B cell (primary cell): ENCODE data around the gene PFDN2. TPM values are rescaled to one million over a fixed set of nuclear protein-coding genes. Genes with fewer than 3 reads are reported as not detected.
A peak's percentile ranks its signal among the peaks of the same experiment; 100 is the strongest.

ENCODE experiments used
- ATAC-seq: fragments of 200-7000 bp; cut with Tn5 transposase; one replicate; pipeline ENCODE4 v1.10.0; 2021; ENCODE audit warnings: low read depth, mild to moderate bottlenecking, moderate number of reproducible peaks, moderate library complexity
- CTCF ChIA-PET: fragments of 350-600 bp; sonication (Branson Sonifier 250); formaldehyde crosslinking; loops from one replicate; lab custom pipeline; 2021; ENCODE audit warnings: antibody characterized with exemption, inconsistent platforms; lab: Charles Lee
- POLR2A ChIA-PET: fragments of 350-600 bp; sonication (Branson Sonifier 250); formaldehyde crosslinking; loops from one replicate; lab custom pipeline; 2021; ENCODE audit warnings: antibody characterized with exemption; lab: Charles Lee
- DNase-seq: peaks from one replicate; pipeline ENCODE4 v3.0.0; 2013
- H2AFZ ChIP-seq: 2 replicates; pipeline ENCODE4 v1.6.1; 2012; ENCODE audit warnings: mild to moderate bottlenecking, low read depth, low read length; ENCODE audit not compliant: insufficient read depth, poor library complexity, severe bottlenecking
- H3K27ac ChIP-seq, 2 donors: 1 replicate in 1 of 2; 2 replicates in 1 of 2; pipeline ENCODE4 v1.5.1; 2012 to 2013; ENCODE audit warnings: low read length in 2 of 2, mild to moderate bottlenecking in 2 of 2, moderate library complexity in 1 of 2
- H3K27me3 ChIP-seq, 4 experiments: fragments of 200-600 bp in 1 of 4; sonication (generic) in 1 of 4; replicated peaks in 1 of 4; 1 replicate in 2 of 4; 2 replicates in 2 of 4; pipeline versions ENCODE4 v1.6.1 to v1.7.0; 2013 to 2016; ENCODE audit warnings: low read length in 3 of 4, mild to moderate bottlenecking in 2 of 4, mixed read lengths in 1 of 4, moderate library complexity in 1 of 4; ENCODE audit not compliant: insufficient read depth in 4 of 4, control insufficient read depth in 3 of 4; ENCODE audit errors: control extremely low read depth in 1 of 4
- H3K36me3 ChIP-seq, 2 experiments: replicated peaks in 1 of 2; 1 replicate in 1 of 2; 2 replicates in 1 of 2; pipeline versions ENCODE4 v1.6.1 to v1.7.1; 2013; ENCODE audit warnings: low read length in 1 of 2; ENCODE audit not compliant: insufficient read depth in 2 of 2, control insufficient read depth in 1 of 2; ENCODE audit errors: control extremely low read depth in 1 of 2, extremely low read depth in 1 of 2
- H3K4me1 ChIP-seq, 2 donors: fragments of 200-600 bp in 1 of 2; sonication (generic) in 1 of 2; 1 replicate in 1 of 2; 2 replicates in 1 of 2; pipeline versions ENCODE4 v1.5.1 to v1.6.1; 2013 to 2017; ENCODE audit warnings: low read length in 2 of 2; ENCODE audit not compliant: control insufficient read depth in 2 of 2, insufficient read depth in 2 of 2
- H3K4me2 ChIP-seq: replicated peaks from 2 replicates; pipeline ENCODE3; 2012; ENCODE audit warnings: mild to moderate bottlenecking, low read depth, low read length; ENCODE audit not compliant: poor library complexity, severe bottlenecking
- H3K4me3 ChIP-seq, 5 experiments: fragments of 200-600 bp in 1 of 5; sonication (generic) in 1 of 5; 1 replicate in 3 of 5; 2 replicates in 2 of 5; pipeline versions ENCODE4 v1.5.1 to v1.7.0; 2011 to 2016; ENCODE audit warnings: low read length in 4 of 5, mild to moderate bottlenecking in 4 of 5, low read depth in 2 of 5, control low read depth in 1 of 5, moderate library complexity in 1 of 5; ENCODE audit not compliant: insufficient read depth in 1 of 5; ENCODE audit errors: control extremely low read depth in 1 of 5, extremely low read depth in 1 of 5
- H3K79me2 ChIP-seq: fragments of 200-600 bp; sonication (generic); one replicate; pipeline ENCODE4 v1.6.0; 2016; ENCODE audit warnings: low read length; ENCODE audit not compliant: control insufficient read depth, insufficient read depth
- H3K9ac ChIP-seq: fragments of 200-600 bp; sonication (generic); 2 replicates; pipeline ENCODE4 v1.6.1; 2017; ENCODE audit warnings: mild to moderate bottlenecking, low read length, moderate library complexity
- H3K9me3 ChIP-seq, 3 donors: one replicate each; pipeline versions ENCODE4 v1.6.1 to v1.7.1; 2013; ENCODE audit warnings: low read length in 2 of 3; ENCODE audit not compliant: control insufficient read depth in 2 of 3, insufficient read depth in 1 of 3; ENCODE audit errors: control extremely low read depth in 1 of 3
- H4K20me1 ChIP-seq: 2 replicates; pipeline ENCODE4 v1.6.0; 2012; ENCODE audit warnings: mild to moderate bottlenecking, low read length; ENCODE audit not compliant: insufficient read depth, control insufficient read depth, poor library complexity, severe bottlenecking
- H3K27ac Mint-ChIP-seq: one replicate; pipeline ENCODE4 v1.8.0; 2021; ENCODE audit warnings: mixed read lengths
- H3K27me3 Mint-ChIP-seq: one replicate; pipeline ENCODE4 v1.8.0; 2021; ENCODE audit warnings: mixed read lengths
- H3K4me1 Mint-ChIP-seq: one replicate; pipeline ENCODE4 v1.8.0; 2021; ENCODE audit warnings: mixed read lengths
- H3K4me3 Mint-ChIP-seq: one replicate; pipeline ENCODE4 v1.8.0; 2021; ENCODE audit warnings: mixed read lengths
- H3K9me3 Mint-ChIP-seq: one replicate; pipeline ENCODE4 v1.8.0; 2022; ENCODE audit warnings: mixed read lengths; ENCODE audit not compliant: insufficient read depth
- EZH2 ChIP-seq: IDR thresholded peaks from 2 replicates; pipeline ENCODE4 v1.6.1; 2012; ENCODE audit warnings: borderline replicate concordance, low read depth, mild to moderate bottlenecking, moderate library complexity, low read length; ENCODE audit not compliant: insufficient read depth, poor library complexity, severe bottlenecking
- WGBS: methylation state at CpG from one replicate; pipeline ENCODE4 v1.1.5; 2013; ENCODE audit warnings: missing lambda C conversion rate; ENCODE audit not compliant: insufficient coverage; 5-methylcytosine and 5-hydroxymethylcytosine counted together
- intact Hi-C: fragments of 100-400 bp; cut with micrococcal nuclease; formaldehyde crosslinking; loops from one replicate; pipeline ENCODE4 v1.10.0; 2022
- polyA plus RNA-seq: library from polyadenylated mRNA; depleted of rRNA; stranded (reverse); fragments of >200 nt; gene quantifications from 2 replicates; pipeline ENCODE4 v1.2.3, GENCODE V29; 2012
- total RNA-seq, 2 donors: library from RNA; stranded (reverse); fragments of 120-200 nt in 1 of 2; gene quantifications; 1 replicate in 1 of 2; 2 replicates in 1 of 2; pipeline versions ENCODE4 v1.2.3 to v1.2.4, GENCODE V29; 2013 to 2022
- TF ChIP-seq, protein P1 (sequence below): fragments of 200-600 bp; IDR thresholded peaks from one replicate; pipeline ENCODE4 v1.8.0; 2022; ENCODE audit warnings: antibody characterized with exemption, mild to moderate bottlenecking

Gene PFDN2
- total and polyA plus RNA-seq, 2 donors (not counting 1 experiment from before 2014, with no cell fraction given): 29.9 to 43.2 TPM

DNA sequence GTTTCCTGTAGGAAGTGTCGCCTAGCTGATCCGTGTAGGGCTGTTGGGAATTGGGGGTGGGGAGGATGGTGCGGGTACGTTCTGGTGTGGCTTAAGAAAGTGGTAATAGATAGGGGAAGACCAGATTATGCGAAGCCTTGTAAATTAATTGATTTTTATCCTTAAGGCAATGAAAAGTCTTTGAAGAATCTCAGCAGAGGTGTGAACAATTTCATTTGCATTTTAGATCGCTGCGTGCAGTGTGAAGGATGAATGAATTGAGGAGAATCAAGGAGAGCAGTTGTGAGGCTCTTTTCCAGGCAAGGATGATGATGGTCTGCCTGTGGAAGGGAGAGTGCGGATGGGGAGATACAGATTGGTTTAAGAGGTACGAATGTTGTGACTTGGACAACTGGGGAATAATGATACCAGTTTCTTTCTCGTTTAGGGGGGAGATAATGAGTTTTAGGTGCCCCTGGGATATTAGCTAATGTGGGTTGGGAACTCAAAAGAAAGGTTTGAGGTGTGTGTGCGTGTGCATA is 15.4 kb upstream of the PFDN2 start:
- ATAC-seq (peak; percentile 1), DNase-seq (no peak)
- peaks cover 0 to 17% of the 10 kb centered on the region in 2 experiments for H3K36me3 ChIP-seq
- no peaks in the 10 kb centered on the region for H3K9me3 ChIP-seq
- Mint-ChIP-seq H3K4me3 (no peak overlapping the region), H3K27me3 (no peaks in the 10 kb centered on the region), H3K9me3 (no peaks in the 10 kb centered on the region), H3K27ac (no peak overlapping the region), H3K4me1 (peaks cover 37% of the 10 kb centered on the region)
- peak overlapping the region; percentile 89 for H2AFZ ChIP-seq
- H3K4me2 ChIP-seq: peak overlapping the region; percentile 98
- H3K79me2 ChIP-seq: peaks cover 45% of the 10 kb centered on the region
- no peak for TF ChIP-seq EZH2
- TF ChIP-seq, protein P1, sequence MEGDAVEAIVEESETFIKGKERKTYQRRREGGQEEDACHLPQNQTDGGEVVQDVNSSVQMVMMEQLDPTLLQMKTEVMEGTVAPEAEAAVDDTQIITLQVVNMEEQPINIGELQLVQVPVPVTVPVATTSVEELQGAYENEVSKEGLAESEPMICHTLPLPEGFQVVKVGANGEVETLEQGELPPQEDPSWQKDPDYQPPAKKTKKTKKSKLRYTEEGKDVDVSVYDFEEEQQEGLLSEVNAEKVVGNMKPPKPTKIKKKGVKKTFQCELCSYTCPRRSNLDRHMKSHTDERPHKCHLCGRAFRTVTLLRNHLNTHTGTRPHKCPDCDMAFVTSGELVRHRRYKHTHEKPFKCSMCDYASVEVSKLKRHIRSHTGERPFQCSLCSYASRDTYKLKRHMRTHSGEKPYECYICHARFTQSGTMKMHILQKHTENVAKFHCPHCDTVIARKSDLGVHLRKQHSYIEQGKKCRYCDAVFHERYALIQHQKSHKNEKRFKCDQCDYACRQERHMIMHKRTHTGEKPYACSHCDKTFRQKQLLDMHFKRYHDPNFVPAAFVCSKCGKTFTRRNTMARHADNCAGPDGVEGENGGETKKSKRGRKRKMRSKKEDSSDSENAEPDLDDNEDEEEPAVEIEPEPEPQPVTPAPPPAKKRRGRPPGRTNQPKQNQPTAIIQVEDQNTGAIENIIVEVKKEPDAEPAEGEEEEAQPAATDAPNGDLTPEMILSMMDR: no peak
- intact Hi-C loops: loop anchor here (2.0 to 10.0 kb wide), 4 partner anchors 66 to 418 kb away; partner anchors contain the start of genes ARHGAP30, CD48 and NDUFS2
- H3K4me1 ChIP-seq: peaks cover 18 to 27% of the 10 kb centered on the region in 2 donors
- peak overlapping the region; percentile 83 to 89 for H3K27ac ChIP-seq
- H4K20me1 ChIP-seq: no peaks in the 10 kb centered on the region
- peak overlapping the region; percentile 85 to 100 (median 92) for H3K4me3 ChIP-seq
- H3K9ac ChIP-seq: peak overlapping the region; percentile 82
- ChIA-PET POLR2A (interaction anchor here (0.8 to 2.3 kb wide), 7 partner anchors 16 to 115 kb away, joined by 3 to 12 read pairs (median 5); partner anchors contain the start of genes ARHGAP30, NIT1, PFDN2 and PPOX), CTCF (interaction anchor here (0.6 to 10.0 kb wide), 9 partner anchors 15 to 940 kb away, joined by 3 to 82 read pairs (median 4); partner anchors contain the start of genes ARHGAP30, NIT1, PFDN2 and PPOX)
- 12% methylated on average over 11 of the region's 11 CpGs for WGBS
- H3K27me3 ChIP-seq: no peaks in the 10 kb centered on the region
